Gastrocnemius medialis (tissue), 4 donors: ENCODE measurements around the gene TIAL1. TPM values are rescaled to one million over a fixed set of nuclear protein-coding genes. Genes with fewer than 3 reads are reported as not detected.

Experiments used
- ATAC-seq, 2 donors: fragments of 150-250 bp; one replicate each; pipeline ENCODE4 v1.9.1; 2016
- DNase-seq, 2 donors: peaks; one replicate each; pipeline ENCODE4 v3.0.0-alpha.2; 2019
- H3K27ac ChIP-seq, 4 donors: fragments of 200-600 bp; sonication (generic); 1 replicate in 1 of 4; 2 replicates in 3 of 4; pipeline ENCODE4 v1.5.1; 2016 to 2018; ENCODE audit warnings: mild to moderate bottlenecking in 2 of 4, moderate library complexity in 1 of 4
- H3K27me3 ChIP-seq, 3 donors: fragments of 200-600 bp; sonication (generic) in 2 of 3; 1 replicate in 1 of 3; 2 replicates in 2 of 3; pipeline versions ENCODE4 v1.5.1 to v1.6.0; 2016 to 2019; ENCODE audit warnings: mild to moderate bottlenecking in 1 of 3, moderate library complexity in 1 of 3
- H3K36me3 ChIP-seq, 2 donors: fragments of 200-600 bp; sonication (generic) in 1 of 2; one replicate each; pipeline ENCODE4 v1.5.1; 2017 to 2018
- H3K4me1 ChIP-seq, 2 donors: fragments of 200-600 bp; sonication (generic) in 1 of 2; one replicate each; pipeline ENCODE4 v1.5.1; 2016 to 2017; ENCODE audit warnings: mild to moderate bottlenecking in 2 of 2
- H3K4me3 ChIP-seq, 4 donors: fragments of 200-600 bp; sonication (generic) in 3 of 4; 1 replicate in 1 of 4; 2 replicates in 3 of 4; pipeline ENCODE4 v1.5.1; 2016 to 2019; ENCODE audit warnings: mild to moderate bottlenecking in 2 of 4
- H3K9me3 ChIP-seq, 3 donors: fragments of 200-600 bp; sonication (generic) in 2 of 3; 1 replicate in 1 of 3; 2 replicates in 2 of 3; pipeline ENCODE4 v1.5.1; 2016 to 2019
- POLR2A ChIP-seq, 2 donors: fragments of 450-650 bp; IDR thresholded peaks; one replicate each; pipeline ENCODE4 v1.6.1; 2017; ENCODE audit warnings: antibody characterized with exemption in 2 of 2, mild to moderate bottlenecking in 2 of 2, moderate library complexity in 2 of 2
- in situ Hi-C, 4 donors: fragments of 200-750 bp; cut with MboI; loops; one replicate each; pipeline versions ENCODE4 v1.15.0 to v1.8.0; 2017; ENCODE audit warnings: low sequenced_read_pairs in 4 of 4
- intact Hi-C: fragments of 100-400 bp; cut with DNase I; formaldehyde crosslinking; loops from one replicate; pipeline ENCODE4 v1.15.1; 2023; ENCODE audit warnings: low total_unique reads
- total RNA-seq, 4 donors: library from RNA; depleted of rRNA; stranded (reverse); fragments of >200 nt; gene quantifications; one replicate each; pipeline versions ENCODE4 v1.1.0 to v1.2.3, GENCODE V29; 2016
- TF ChIP-seq, protein P1 (sequence below), 5 experiments: fragments of 450-650 bp in 3 of 5; fragments of 200-600 bp in 2 of 5; sonication (generic) in 2 of 5; IDR thresholded peaks in 4 of 5; conservative IDR thresholded peaks in 1 of 5; 1 replicate in 4 of 5; 2 replicates in 1 of 5; pipeline ENCODE4 v1.5.1; 2016 to 2019; ENCODE audit warnings: antibody characterized with exemption in 5 of 5, mild to moderate bottlenecking in 3 of 5, moderate library complexity in 3 of 5

The TIAL1 gene
- total RNA-seq, 4 donors from 2014 or later, result 50.5 to 81.5 (median 68.4) TPM

DNA sequence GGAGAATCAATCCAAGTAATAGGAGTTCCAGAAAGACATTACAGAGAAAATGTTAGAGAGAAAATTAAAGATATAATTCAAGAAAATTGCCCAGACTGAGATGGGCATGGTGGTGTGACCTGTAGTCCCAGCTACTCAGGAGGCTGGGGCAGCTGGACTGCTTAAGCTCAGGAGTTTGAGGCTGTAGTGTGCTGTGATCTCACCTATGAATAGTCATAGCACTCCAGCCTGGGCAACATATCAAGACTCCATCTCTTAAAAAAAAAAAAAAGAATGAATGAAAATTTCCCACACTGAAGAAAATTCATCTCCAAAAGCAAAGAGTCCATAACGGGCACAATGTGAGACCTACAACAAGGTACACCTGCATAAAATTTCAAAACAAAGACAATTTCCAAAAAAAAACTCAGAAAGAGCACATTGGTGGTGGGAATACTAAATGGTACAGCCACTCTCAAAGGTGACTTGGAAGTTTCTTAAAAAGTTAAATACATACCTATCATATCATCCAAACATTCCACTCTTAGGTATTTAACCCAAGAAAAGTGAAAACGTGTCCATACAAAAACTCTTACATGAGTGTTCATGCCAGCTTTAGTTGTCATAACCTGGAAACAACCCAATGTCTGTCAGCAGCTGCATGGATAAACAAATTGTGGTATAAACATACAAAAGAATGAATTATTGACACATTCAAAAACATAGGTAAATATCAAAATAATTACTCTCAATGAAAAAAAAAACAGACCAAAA, 47.3 kb downstream of the TIAL1 start:
- H3K4me1 ChIP-seq, result no peaks in the 10 kb centered on the region
- H3K9me3 ChIP-seq, result no peaks in the 10 kb centered on the region
- H3K36me3 ChIP-seq, result no peaks in the 10 kb centered on the region
- peaks cover 0 to 2% (median 0%) of the 10 kb centered on the region in 3 donors for H3K27me3 ChIP-seq
- DNase-seq (no peak), ATAC-seq (no peak)
- intact Hi-C loops (no loop called here), in situ Hi-C loops (no loop called here)
- no peak overlapping the region for H3K4me3 ChIP-seq
- TF ChIP-seq, protein P1, sequence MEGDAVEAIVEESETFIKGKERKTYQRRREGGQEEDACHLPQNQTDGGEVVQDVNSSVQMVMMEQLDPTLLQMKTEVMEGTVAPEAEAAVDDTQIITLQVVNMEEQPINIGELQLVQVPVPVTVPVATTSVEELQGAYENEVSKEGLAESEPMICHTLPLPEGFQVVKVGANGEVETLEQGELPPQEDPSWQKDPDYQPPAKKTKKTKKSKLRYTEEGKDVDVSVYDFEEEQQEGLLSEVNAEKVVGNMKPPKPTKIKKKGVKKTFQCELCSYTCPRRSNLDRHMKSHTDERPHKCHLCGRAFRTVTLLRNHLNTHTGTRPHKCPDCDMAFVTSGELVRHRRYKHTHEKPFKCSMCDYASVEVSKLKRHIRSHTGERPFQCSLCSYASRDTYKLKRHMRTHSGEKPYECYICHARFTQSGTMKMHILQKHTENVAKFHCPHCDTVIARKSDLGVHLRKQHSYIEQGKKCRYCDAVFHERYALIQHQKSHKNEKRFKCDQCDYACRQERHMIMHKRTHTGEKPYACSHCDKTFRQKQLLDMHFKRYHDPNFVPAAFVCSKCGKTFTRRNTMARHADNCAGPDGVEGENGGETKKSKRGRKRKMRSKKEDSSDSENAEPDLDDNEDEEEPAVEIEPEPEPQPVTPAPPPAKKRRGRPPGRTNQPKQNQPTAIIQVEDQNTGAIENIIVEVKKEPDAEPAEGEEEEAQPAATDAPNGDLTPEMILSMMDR (IDR thresholded peaks at IDR 0.05 in 4 of 5, conservative IDR thresholded peaks at IDR 0.05 in 1 of 5), result no peak
- TF ChIP-seq POLR2A (IDR thresholded peaks at IDR 0.05), result no peak
- H3K27ac ChIP-seq, result no peak overlapping the region

- intact Hi-C loops, result no loop called here
- no peak for ATAC-seq
- TF ChIP-seq POLR2A (IDR thresholded peaks at IDR 0.05), result no peak
- TF ChIP-seq, protein P1 (IDR thresholded peaks at IDR 0.05 in 4 of 5, conservative IDR thresholded peaks at IDR 0.05 in 1 of 5), result no peak
- H3K4me3 ChIP-seq, result no peak overlapping the region
- no peaks in the 10 kb centered on the region for H3K9me3 ChIP-seq
- H3K27me3 ChIP-seq, result peaks cover 0 to 15% (median 11%) of the 10 kb centered on the region in 3 donors
- peaks cover 0 to 7% of the 10 kb centered on the region in 2 donors for H3K4me1 ChIP-seq
- in situ Hi-C loops, result no loop called here
- no peaks in the 10 kb centered on the region for H3K36me3 ChIP-seq
- DNase-seq, result no peak
- H3K27ac ChIP-seq, result no peak overlapping the region
Observed at GRCh38 chr10:119546009-119546408, 50.8 kb downstream of the TIAL1 start.

GRCh38 chr10:119545310-119545709, 51.5 kb downstream of the TIAL1 start:
- Histone ChIP-seq H3K4me3 (no peak overlapping the region), H3K9me3 (no peaks in the 10 kb centered on the region), H3K4me1 (peaks cover 0 to 7% of the 10 kb centered on the region in 2 donors), H3K27me3 (peaks cover 0 to 15% (median 11%) of the 10 kb centered on the region in 3 donors), H3K36me3 (no peaks in the 10 kb centered on the region), H3K27ac (no peak overlapping the region)
- intact Hi-C loops, result no loop called here
- in situ Hi-C loops, result no loop called here
- TF ChIP-seq POLR2A (IDR thresholded peaks at IDR 0.05), result no peak
- TF ChIP-seq, protein P1 (IDR thresholded peaks at IDR 0.05 in 4 of 5, conservative IDR thresholded peaks at IDR 0.05 in 1 of 5), result no peak
- no peak for ATAC-seq
- DNase-seq, result no peak

DNA sequence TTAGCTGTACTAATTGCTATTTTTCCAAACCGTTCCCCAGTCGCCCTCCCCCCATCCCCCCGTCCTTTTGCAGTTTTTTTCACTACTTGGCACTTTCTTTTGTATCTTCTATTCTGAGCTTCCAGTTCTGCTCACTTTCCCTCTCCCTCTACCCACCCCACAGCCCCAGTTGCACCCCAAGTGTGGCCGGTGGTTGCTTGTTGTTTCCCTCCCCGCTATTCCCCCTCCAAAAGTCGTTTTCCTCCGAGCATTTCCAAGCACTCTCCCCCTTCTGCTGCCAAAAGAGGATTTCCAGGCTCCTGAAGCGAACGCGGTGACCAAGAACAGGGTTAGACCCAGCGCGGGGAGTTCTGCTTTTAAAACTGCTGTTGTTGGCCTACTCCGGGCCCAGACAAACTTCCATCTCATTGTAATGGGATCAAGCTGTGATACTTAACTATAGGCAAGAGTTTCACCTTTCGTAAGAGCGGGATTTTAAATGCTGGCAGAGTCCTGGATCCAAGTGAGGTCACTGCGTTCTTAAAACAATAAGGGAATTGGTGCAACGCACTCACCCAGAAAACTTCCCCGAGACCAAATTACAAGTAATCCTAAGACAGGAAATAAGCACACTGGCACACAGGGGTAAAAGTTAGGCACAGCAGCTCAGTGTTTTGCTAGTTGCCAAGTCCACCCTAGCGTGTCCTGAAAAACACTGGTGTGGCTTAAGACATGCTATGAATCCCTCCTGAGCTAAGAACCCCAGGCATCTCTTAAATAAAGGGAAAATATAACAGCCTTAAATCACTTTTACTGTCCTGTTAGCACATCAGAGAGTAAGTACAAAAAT, 52.7 kb downstream of the TIAL1 start:
- H3K27ac ChIP-seq, result peak overlapping the region in 1 of 4 donors; percentile 26
- ATAC-seq (no peak), DNase-seq (no peak)
- no peaks in the 10 kb centered on the region for H3K36me3 ChIP-seq
- H3K4me1 ChIP-seq, result peaks cover 0 to 7% of the 10 kb centered on the region in 2 donors
- in situ Hi-C loops (no loop called here), intact Hi-C loops (loop anchor here (1.0 kb wide), 1 partner anchor 346 kb away; no protein-coding TSS in a partner anchor)
- peak overlapping the region in 3 of 4 donors; percentile 57 to 65 (median 63) for H3K4me3 ChIP-seq
- H3K9me3 ChIP-seq, result no peaks in the 10 kb centered on the region
- TF ChIP-seq POLR2A (IDR thresholded peaks at IDR 0.05), result no peak
- TF ChIP-seq, protein P1 (IDR thresholded peaks at IDR 0.05 in 4 of 5, conservative IDR thresholded peaks at IDR 0.05 in 1 of 5), result no peak
- peaks cover 0 to 15% (median 11%) of the 10 kb centered on the region in 3 donors for H3K27me3 ChIP-seq
